A549 (cell line): ENCODE data around the gene CDC26. TPM values are rescaled to one million over a fixed set of nuclear protein-coding genes. Genes with fewer than 3 reads are reported as not detected.

Source experiments
- ATAC-seq, 2 experiments: fragments of 200-7000 bp in 1 of 2; fragments of >200 bp in 1 of 2; cut with Nextera tagmentation in 1 of 2; cut with Tn5 transposase in 1 of 2; 3 replicates each; pipeline versions ENCODE4 v1.8.0 to v1.9.1; 2018 to 2020; ENCODE audit warnings: mild to moderate bottlenecking in 1 of 2, moderate library complexity in 1 of 2
- CTCF ChIA-PET: fragments of 300-600 bp; sonication (Branson Sonifier 250); formaldehyde crosslinking; extraction: SDS; loops from one replicate; lab custom pipeline; 2021; ENCODE audit warnings: antibody characterized with exemption, inconsistent platforms; lab: Yijun Ruan, JAX
- POLR2A ChIA-PET: fragments of 350-600 bp; formaldehyde crosslinking; extraction: SDS; loops from one replicate; lab custom pipeline; 2021; ENCODE audit warnings: antibody characterized with exemption, inconsistent platforms; lab: Yijun Ruan, JAX
- DNase-seq, 2 experiments: peaks; one replicate each; pipeline versions ENCODE4 v3.0.0 to v3.0.0-alpha.2; 2011 to 2016; ENCODE audit warnings: low read depth in 1 of 2, low spot score in 1 of 2
- FAIRE-seq: peaks from 2 replicates; lab custom pipeline; 2011; peaks lifted over from hg19 to GRCh38; lab: Jason Lieb, UNC
- H3K27ac ChIP-seq, 2 experiments: fragments of >200 bp; sonication (Bioruptor Twin); formaldehyde crosslinking; 3 replicates each; pipeline ENCODE4 v1.5.1; 2016 to 2017
- H3K4me1 ChIP-seq: fragments of >200 bp; sonication (Bioruptor Twin); formaldehyde crosslinking; 3 replicates; pipeline ENCODE4 v1.6.1; 2016
- H3K4me2 ChIP-seq: fragments of >200 bp; sonication (Bioruptor Twin); formaldehyde crosslinking; 3 replicates; pipeline ENCODE4 v1.6.1; 2016
- H3K4me3 ChIP-seq: fragments of >200 bp; sonication (Bioruptor Twin); formaldehyde crosslinking; 3 replicates; pipeline ENCODE4 v1.5.1; 2016
- H3K9me3 ChIP-seq: fragments of >200 bp; sonication (Bioruptor Twin); formaldehyde crosslinking; 3 replicates; pipeline ENCODE4 v1.6.1; 2016
- CBX8 ChIP-seq: fragments of 200-600 bp; sonication (generic); IDR thresholded peaks from 2 replicates; pipeline ENCODE4 v1.6.1; 2016
- CHD4 ChIP-seq: fragments of 200-600 bp; sonication (generic); IDR thresholded peaks from 2 replicates; pipeline ENCODE4 v1.6.1; 2016; ENCODE audit warnings: antibody characterized with exemption, mild to moderate bottlenecking, borderline replicate concordance
- E2F6 ChIP-seq: IDR thresholded peaks from 2 replicates; pipeline ENCODE4 v1.6.1; 2012; ENCODE audit warnings: low read depth, borderline replicate concordance
- EHF ChIP-seq: fragments of 250-450 bp; sonication (Bioruptor Pico); IDR thresholded peaks from 2 replicates; pipeline ENCODE4 v1.5.0; 2020; ENCODE audit warnings: mild to moderate bottlenecking
- EHMT2 ChIP-seq: fragments of 200-600 bp; sonication (generic); IDR thresholded peaks from 2 replicates; pipeline ENCODE4 v1.6.1; 2016; ENCODE audit warnings: antibody characterized with exemption, low read depth, mild to moderate bottlenecking, moderate library complexity
- EP300 ChIP-seq, 2 experiments: fragments of >200 bp; sonication (Bioruptor Twin); formaldehyde crosslinking; IDR thresholded peaks; 2 replicates in 1 of 2; 3 replicates in 1 of 2; pipeline ENCODE4 v1.6.1; 2016 to 2017
- ESRRA ChIP-seq: fragments of 150-350 bp; IDR thresholded peaks from 2 replicates; pipeline ENCODE4 v1.6.1; 2014; ENCODE audit warnings: mild to moderate bottlenecking, low read length, borderline replicate concordance
- FOSB ChIP-seq: fragments of 250-450 bp; sonication (Bioruptor Pico); IDR thresholded peaks from 2 replicates; pipeline ENCODE4 v1.5.0; 2020; ENCODE audit warnings: mild to moderate bottlenecking, moderate library complexity
- HOXB13 ChIP-seq: fragments of 250-450 bp; sonication (Bioruptor Pico); IDR thresholded peaks from 2 replicates; pipeline ENCODE4 v1.5.0; 2020; ENCODE audit warnings: low read depth, mild to moderate bottlenecking, moderate library complexity
- NPAS2 ChIP-seq: fragments of 250-450 bp; sonication (Bioruptor Pico); IDR thresholded peaks from 2 replicates; pipeline ENCODE4 v1.8.0; 2022; ENCODE audit warnings: mild to moderate bottlenecking, moderate library complexity, borderline replicate concordance
- NR3C1 ChIP-seq: fragments of >200 bp; sonication (Bioruptor Twin); formaldehyde crosslinking; IDR thresholded peaks from 3 replicates; pipeline ENCODE4 v1.6.1; 2017
- RCOR1 ChIP-seq: fragments of 150-350 bp; IDR thresholded peaks from 2 replicates; pipeline ENCODE4 v1.6.1; 2014; ENCODE audit warnings: antibody characterized with exemption, low read length, low read depth
- RFX5 ChIP-seq: fragments of 450-650 bp; IDR thresholded peaks from 2 replicates; pipeline ENCODE4 v1.7.1; 2014; ENCODE audit warnings: antibody characterized with exemption, mild to moderate bottlenecking, moderate library complexity
- RNF2 ChIP-seq: fragments of 200-600 bp; sonication (generic); IDR thresholded peaks from 2 replicates; pipeline ENCODE4 v1.6.1; 2016; ENCODE audit warnings: low read depth, mild to moderate bottlenecking, antibody characterized with exemption, moderate library complexity, borderline replicate concordance
- USF2 ChIP-seq: fragments of 450-650 bp; IDR thresholded peaks from 2 replicates; pipeline ENCODE4 v1.6.1; 2014; ENCODE audit warnings: antibody characterized with exemption
- WGBS: methylation state at CpG from one replicate; pipeline ENCODE4 v1.1.6; 2017; ENCODE audit errors: missing lambda C conversion rate; 5-methylcytosine and 5-hydroxymethylcytosine counted together
- polyA plus RNA-seq, 4 experiments: library from polyadenylated mRNA; depleted of rRNA in 3 of 4; stranded (reverse); fragments of >200 nt; fragmentation: RNase III in 1 of 4; extraction: RNeasy Plus Mini Kit Qiagen cat#74134 plus additional on column Dnase treatment in 1 of 4; gene quantifications; 2 replicates in 3 of 4; 3 replicates in 1 of 4; pipeline ENCODE4 v1.2.3, GENCODE V29; 2011 to 2017
- TF ChIP-seq, protein P1 (sequence below): IDR thresholded peaks from 2 replicates; pipeline ENCODE4 v1.6.1; 2012
- TF ChIP-seq, protein P2 (sequence below): fragments of >200 bp; sonication (Bioruptor Twin); formaldehyde crosslinking; IDR thresholded peaks from 3 replicates; pipeline ENCODE4 v1.5.1; 2016
- TF ChIP-seq, protein P3 (sequence below): fragments of >200 bp; sonication (Bioruptor Twin); formaldehyde crosslinking; IDR thresholded peaks from 3 replicates; pipeline ENCODE4 v1.6.1; 2016

CDC26 gene
- polyA plus RNA-seq, 2 of the 4 experiments (the other 2 are of a cell fraction) = 69.0 to 80.7 TPM

DNA sequence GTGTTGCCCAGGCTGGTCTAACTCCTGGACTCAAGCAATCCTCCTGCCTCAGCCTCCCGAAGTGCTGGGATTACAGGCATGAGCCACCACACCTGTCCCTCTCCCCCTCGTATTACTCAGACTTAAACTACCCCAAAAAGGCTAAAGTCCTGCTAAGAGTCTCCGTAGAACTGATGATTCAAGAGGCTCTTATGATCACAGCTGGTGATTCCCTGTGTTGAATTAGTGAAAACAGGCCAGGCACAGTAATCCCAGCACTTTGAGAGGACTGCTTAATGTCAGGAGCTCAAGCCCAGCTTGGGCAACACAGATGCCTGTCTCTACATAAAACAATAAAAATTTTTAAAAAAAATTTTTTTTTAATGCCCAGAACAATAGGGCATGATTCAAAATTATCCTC, 9.2 kb downstream of the CDC26 start (continued):
- TF ChIP-seq HOXB13 (no peak), EP300 (IDR thresholded peaks at IDR 0.05) (no peak)

GRCh38 chr9:113261917-113262671, 13.3 kb downstream of the CDC26 start:
- Histone ChIP-seq H3K4me2 (no peak overlapping the region), H3K4me3 (no peak overlapping the region), H3K9me3 (no peaks in the 10 kb centered on the region), H3K4me1 (no peaks in the 10 kb centered on the region), H3K27ac (no peak overlapping the region)
- ChIA-PET CTCF (interaction anchor here (1.3 to 2.4 kb wide), 2 partner anchors 13 to 14 kb away, joined by 3 to 8 read pairs; no protein-coding TSS in a partner anchor), POLR2A (no interaction called here)
- ATAC-seq (no peak), DNase-seq (no peak), FAIRE-seq (no peak)
- TF ChIP-seq EHF = no peak
- TF ChIP-seq RNF2 = no peak
- no peak for TF ChIP-seq FOSB
- TF ChIP-seq, all 56 proteins: peak for 0
- WGBS = 74% methylated on average over 1 of the region's 1 CpG

GRCh38 chr9:113258282-113258681, 17.1 kb downstream of the CDC26 start:
- H3K4me2 ChIP-seq = no peak overlapping the region
- 47% methylated on average over 1 of the region's 1 CpG for WGBS
- TF ChIP-seq NR3C1 (no peak), NPAS2 (CRISPR knock-in tag) (no peak), E2F6 (no peak), HOXB13 (no peak), CHD4 (no peak), EHMT2 (no peak), RFX5 (no peak), ESRRA (no peak), RCOR1 (no peak), CBX8 (no peak), USF2 (no peak)
- TF ChIP-seq, protein P1, sequence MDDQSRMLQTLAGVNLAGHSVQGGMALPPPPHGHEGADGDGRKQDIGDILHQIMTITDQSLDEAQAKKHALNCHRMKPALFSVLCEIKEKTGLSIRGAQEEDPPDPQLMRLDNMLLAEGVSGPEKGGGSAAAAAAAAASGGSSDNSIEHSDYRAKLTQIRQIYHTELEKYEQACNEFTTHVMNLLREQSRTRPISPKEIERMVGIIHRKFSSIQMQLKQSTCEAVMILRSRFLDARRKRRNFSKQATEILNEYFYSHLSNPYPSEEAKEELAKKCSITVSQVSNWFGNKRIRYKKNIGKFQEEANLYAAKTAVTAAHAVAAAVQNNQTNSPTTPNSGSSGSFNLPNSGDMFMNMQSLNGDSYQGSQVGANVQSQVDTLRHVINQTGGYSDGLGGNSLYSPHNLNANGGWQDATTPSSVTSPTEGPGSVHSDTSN = no peak
- TF ChIP-seq, protein P2, sequence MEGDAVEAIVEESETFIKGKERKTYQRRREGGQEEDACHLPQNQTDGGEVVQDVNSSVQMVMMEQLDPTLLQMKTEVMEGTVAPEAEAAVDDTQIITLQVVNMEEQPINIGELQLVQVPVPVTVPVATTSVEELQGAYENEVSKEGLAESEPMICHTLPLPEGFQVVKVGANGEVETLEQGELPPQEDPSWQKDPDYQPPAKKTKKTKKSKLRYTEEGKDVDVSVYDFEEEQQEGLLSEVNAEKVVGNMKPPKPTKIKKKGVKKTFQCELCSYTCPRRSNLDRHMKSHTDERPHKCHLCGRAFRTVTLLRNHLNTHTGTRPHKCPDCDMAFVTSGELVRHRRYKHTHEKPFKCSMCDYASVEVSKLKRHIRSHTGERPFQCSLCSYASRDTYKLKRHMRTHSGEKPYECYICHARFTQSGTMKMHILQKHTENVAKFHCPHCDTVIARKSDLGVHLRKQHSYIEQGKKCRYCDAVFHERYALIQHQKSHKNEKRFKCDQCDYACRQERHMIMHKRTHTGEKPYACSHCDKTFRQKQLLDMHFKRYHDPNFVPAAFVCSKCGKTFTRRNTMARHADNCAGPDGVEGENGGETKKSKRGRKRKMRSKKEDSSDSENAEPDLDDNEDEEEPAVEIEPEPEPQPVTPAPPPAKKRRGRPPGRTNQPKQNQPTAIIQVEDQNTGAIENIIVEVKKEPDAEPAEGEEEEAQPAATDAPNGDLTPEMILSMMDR = no peak
- TF ChIP-seq, protein P3, sequence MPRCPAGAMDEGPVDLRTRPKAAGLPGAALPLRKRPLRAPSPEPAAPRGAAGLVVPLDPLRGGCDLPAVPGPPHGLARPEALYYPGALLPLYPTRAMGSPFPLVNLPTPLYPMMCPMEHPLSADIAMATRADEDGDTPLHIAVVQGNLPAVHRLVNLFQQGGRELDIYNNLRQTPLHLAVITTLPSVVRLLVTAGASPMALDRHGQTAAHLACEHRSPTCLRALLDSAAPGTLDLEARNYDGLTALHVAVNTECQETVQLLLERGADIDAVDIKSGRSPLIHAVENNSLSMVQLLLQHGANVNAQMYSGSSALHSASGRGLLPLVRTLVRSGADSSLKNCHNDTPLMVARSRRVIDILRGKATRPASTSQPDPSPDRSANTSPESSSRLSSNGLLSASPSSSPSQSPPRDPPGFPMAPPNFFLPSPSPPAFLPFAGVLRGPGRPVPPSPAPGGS = no peak
- no peaks in the 10 kb centered on the region for H3K4me1 ChIP-seq
- ATAC-seq = no peak
- no peak for DNase-seq
- H3K27ac ChIP-seq = no peak overlapping the region
- ChIA-PET CTCF (interaction anchor here (1.3 kb wide), 1 partner anchor 12 kb away, joined by 3 read pairs; no protein-coding TSS in a partner anchor), POLR2A (no interaction called here)
- no peak overlapping the region for H3K4me3 ChIP-seq
- no peaks in the 10 kb centered on the region for H3K9me3 ChIP-seq
- FAIRE-seq = no peak
